Stomach (tissue), 9 donors: ENCODE data around the gene ADD3. TPM values are rescaled to one million over a fixed set of nuclear protein-coding genes. Genes with fewer than 3 reads are reported as not detected.

Source experiments
- DNase-seq, 2 donors: peaks; one replicate each; pipeline versions ENCODE4 v3.0.0 to v3.0.0-alpha.2; 2013 to 2019
- H3K27ac ChIP-seq, 5 donors: fragments of 200-600 bp in 4 of 5; sonication (generic) in 4 of 5; one replicate each; pipeline ENCODE4 v1.5.1; 2013 to 2019; ENCODE audit warnings: mild to moderate bottlenecking in 1 of 5, moderate library complexity in 1 of 5
- H3K27me3 ChIP-seq, 3 donors: fragments of 200-600 bp; sonication (generic); one replicate each; pipeline ENCODE4 v1.5.1; 2017 to 2019; ENCODE audit warnings: mixed run types in 1 of 3
- H3K36me3 ChIP-seq, 4 donors: fragments of 200-600 bp; sonication (generic); 1 replicate in 3 of 4; 2 replicates in 1 of 4; pipeline ENCODE4 v1.5.1; 2016 to 2019
- H3K4me1 ChIP-seq, 4 donors: fragments of 200-600 bp; sonication (generic); one replicate each; pipeline ENCODE4 v1.5.1; 2016 to 2019
- H3K4me3 ChIP-seq, 4 donors: fragments of 200-600 bp; sonication (generic) in 3 of 4; one replicate each; pipeline ENCODE4 v1.5.1; 2016 to 2019; ENCODE audit warnings: mild to moderate bottlenecking in 1 of 4
- H3K9me3 ChIP-seq, 4 donors: fragments of 200-600 bp; sonication (generic); one replicate each; pipeline ENCODE4 v1.5.1; 2016 to 2019
- CTCF ChIP-seq, 7 experiments: fragments of 450-650 bp in 4 of 7; fragments of 200-600 bp in 3 of 7; sonication (generic) in 3 of 7; IDR thresholded peaks; one replicate each; pipeline ENCODE4 v1.5.1; 2016 to 2019; ENCODE audit warnings: antibody characterized with exemption in 7 of 7, control low read depth in 2 of 7, mild to moderate bottlenecking in 1 of 7
- EP300 ChIP-seq: sonication (generic); formaldehyde crosslinking; IDR thresholded peaks from one replicate; pipeline ENCODE4 v1.6.1; 2017; ENCODE audit warnings: antibody characterized with exemption
- POLR2A ChIP-seq, 4 donors: fragments of 450-650 bp; IDR thresholded peaks; one replicate each; pipeline ENCODE4 v1.6.1; 2016; ENCODE audit warnings: antibody characterized with exemption in 4 of 4, control low read depth in 2 of 4, mild to moderate bottlenecking in 1 of 4, moderate library complexity in 1 of 4
- POLR2AphosphoS5 ChIP-seq, 3 donors: sonication (generic); formaldehyde crosslinking; IDR thresholded peaks; one replicate each; pipeline ENCODE4 v1.6.1; 2016; ENCODE audit warnings: antibody characterized with exemption in 3 of 3
- WGBS, 5 donors: extraction: QIAGEN DNeasy Blood & Tissue Kit in 3 of 5; methylation state at CpG; one replicate each; pipeline versions ENCODE4 v1.1.5 to v1.1.7; 2013 to 2018; 5-methylcytosine and 5-hydroxymethylcytosine counted together
- intact Hi-C: fragments of 100-400 bp; cut with DNase I; formaldehyde crosslinking; loops from one replicate; pipeline ENCODE4 v1.15.1; 2023; ENCODE audit warnings: low total_unique reads
- polyA plus RNA-seq, 3 donors: library from polyadenylated mRNA; stranded (reverse); fragments of 200-250 nt; gene quantifications; one replicate each; pipeline ENCODE4 v1.2.3, GENCODE V29; 2013
- total RNA-seq, 5 donors: library from RNA; depleted of rRNA; stranded (reverse); fragments of >200 nt; gene quantifications; one replicate each; pipeline versions ENCODE4 v1.1.0 to v1.2.3, GENCODE V29; 2014 to 2016
- donor health status: healthy with polysubstance abuse.
- donor health status: Bipolar disorder and iron deficiency.
- donor health status: healthy.

The ADD3 gene
- total and polyA plus RNA-seq, 8 donors = 22.9 to 600 (median 80.3) TPM

GRCh38 chr10:110088367-110089104, 80.8 kb downstream of the ADD3 start:
- TF ChIP-seq CTCF (IDR thresholded peaks at IDR 0.05) = no peak
- TF ChIP-seq POLR2A (IDR thresholded peaks at IDR 0.05) = no peak
- TF ChIP-seq POLR2AphosphoS5 (IDR thresholded peaks at IDR 0.05) = no peak
- TF ChIP-seq EP300 = no peak
- peaks cover 0 to 27% (median 12%) of the 10 kb centered on the region in 4 donors for H3K4me1 ChIP-seq
- H3K27ac ChIP-seq = no peak overlapping the region
- DNase-seq = no peak
- intact Hi-C loops = no loop called here
- 59 to 80% (median 70%) methylated on average over 4 of the region's 4 CpGs for WGBS, 5 donors
- H3K4me3 ChIP-seq = no peak overlapping the region
- H3K27me3 ChIP-seq = no peaks in the 10 kb centered on the region
- no peaks in the 10 kb centered on the region for H3K36me3 ChIP-seq
- H3K9me3 ChIP-seq = no peaks in the 10 kb centered on the region

- DNase-seq = no peak
- intact Hi-C loops = no loop called here
- 95 to 100% (median 98%) methylated on average over 2 of the region's 2 CpGs for WGBS, 5 donors
- TF ChIP-seq POLR2AphosphoS5 (IDR thresholded peaks at IDR 0.05) = no peak
- TF ChIP-seq POLR2A (IDR thresholded peaks at IDR 0.05) = no peak
- no peak for TF ChIP-seq CTCF (IDR thresholded peaks at IDR 0.05)
- TF ChIP-seq EP300 = no peak
- H3K4me3 ChIP-seq = no peak overlapping the region
- H3K27ac ChIP-seq = no peak overlapping the region
- peaks cover 0 to 14% (median 6%) of the 10 kb centered on the region in 4 donors for H3K4me1 ChIP-seq
- H3K27me3 ChIP-seq = no peaks in the 10 kb centered on the region
- no peaks in the 10 kb centered on the region for H3K9me3 ChIP-seq
- H3K36me3 ChIP-seq = no peaks in the 10 kb centered on the region
Measured at GRCh38 chr10:110091830-110092229, 84.0 kb downstream of the ADD3 start.

GRCh38 chr10:110093722-110094121, 85.9 kb downstream of the ADD3 start:
- no peak overlapping the region for H3K27ac ChIP-seq
- no peak for DNase-seq
- H3K27me3 ChIP-seq = no peaks in the 10 kb centered on the region
- TF ChIP-seq EP300 = no peak
- TF ChIP-seq CTCF (IDR thresholded peaks at IDR 0.05) = no peak
- no peak for TF ChIP-seq POLR2AphosphoS5 (IDR thresholded peaks at IDR 0.05)
- TF ChIP-seq POLR2A (IDR thresholded peaks at IDR 0.05) = no peak
- no peak overlapping the region for H3K4me3 ChIP-seq
- H3K9me3 ChIP-seq = no peaks in the 10 kb centered on the region
- peaks cover 0 to 12% (median 6%) of the 10 kb centered on the region in 4 donors for H3K4me1 ChIP-seq
- 84 to 91% (median 89%) methylated on average over 2 of the region's 2 CpGs for WGBS, 5 donors
- no peaks in the 10 kb centered on the region for H3K36me3 ChIP-seq
- intact Hi-C loops = no loop called here

GRCh38 chr10:110094786-110095185, 87.0 kb downstream of the ADD3 start:
- 86 to 98% (median 94%) methylated on average over 2 of the region's 2 CpGs for WGBS, 5 donors
- H3K27ac ChIP-seq = no peak overlapping the region
- no peak overlapping the region for H3K4me3 ChIP-seq
- DNase-seq = no peak
- no peaks in the 10 kb centered on the region for H3K27me3 ChIP-seq
- H3K4me1 ChIP-seq = peaks cover 0 to 6% (median 3%) of the 10 kb centered on the region in 4 donors
- intact Hi-C loops = no loop called here
- TF ChIP-seq POLR2AphosphoS5 (IDR thresholded peaks at IDR 0.05) = no peak
- no peak for TF ChIP-seq CTCF (IDR thresholded peaks at IDR 0.05)
- TF ChIP-seq POLR2A (IDR thresholded peaks at IDR 0.05) = no peak
- TF ChIP-seq EP300 = no peak
- H3K36me3 ChIP-seq = no peaks in the 10 kb centered on the region
- no peaks in the 10 kb centered on the region for H3K9me3 ChIP-seq
